Cardiac muscle cell (in vitro differentiated cells and primary cell): Measurements from ENCODE around the gene CDH4. TPM values are rescaled to one million over a fixed set of nuclear protein-coding genes. Genes with fewer than 3 reads are reported as not detected.
"Not testable (repeated sequence)": the region's sequence is repeated elsewhere in the genome, so short reads cannot be mapped to it uniquely, and the experiment has no call there.

Experiments
- DNase-seq, 2 donors: peaks; one replicate each; pipeline versions ENCODE4 v3.0.0 to v3.0.0-alpha.2; 2010 to 2017; ENCODE audit warnings: low read depth in 1 of 2, low spot score in 1 of 2
- H3K27ac ChIP-seq: fragments of 200-600 bp; sonication (generic); 2 replicates; pipeline ENCODE4 v1.5.1; 2016
- H3K27me3 ChIP-seq: fragments of 200-600 bp; sonication (generic); 2 replicates; pipeline ENCODE4 v1.6.0; 2016; ENCODE audit warnings: control low read depth
- H3K36me3 ChIP-seq: fragments of 200-600 bp; sonication (generic); 2 replicates; pipeline ENCODE4 v1.5.1; 2016; ENCODE audit warnings: control low read depth
- H3K4me1 ChIP-seq: fragments of 200-600 bp; sonication (generic); 2 replicates; pipeline ENCODE4 v1.8.1; 2017; ENCODE audit warnings: low read depth, mild to moderate bottlenecking, mixed run types
- H3K4me3 ChIP-seq: fragments of 200-600 bp; sonication (generic); 2 replicates; pipeline ENCODE4 v1.5.1; 2016; ENCODE audit warnings: mild to moderate bottlenecking
- H3K9me3 ChIP-seq: fragments of 200-600 bp; sonication (generic); 2 replicates; pipeline ENCODE4 v1.5.1; 2017; ENCODE audit warnings: low read depth, mild to moderate bottlenecking, control low read depth
- CTCF ChIP-seq: IDR thresholded peaks from 2 replicates; pipeline ENCODE4 v1.5.1; 2012; ENCODE audit warnings: low read depth, mild to moderate bottlenecking, low read length
- polyA plus RNA-seq: library from polyadenylated mRNA; unstranded; fragments of >200 nt; fragmentation: Nextera tagmentation; extraction: Ambion mirVana; gene quantifications from 2 replicates; pipeline ENCODE4 v1.2.1, GENCODE V29; 2016
- total RNA-seq: library from RNA; depleted of rRNA; stranded (reverse); fragments of >200 nt; gene quantifications from 2 replicates; pipeline ENCODE4 v1.2.3, GENCODE V29; 2016

The CDH4 gene
- total and polyA plus RNA-seq, 2 experiments from 2014 or later: 0.43 to 0.80 TPM

GRCh38 chr20:61852268-61853072 is 600.4 kb downstream of the CDH4 start:
- DNase-seq: no peak
- no peaks in the 10 kb centered on the region for H3K9me3 ChIP-seq
- no peak for TF ChIP-seq CTCF

GRCh38 chr20:61853073-61854005 is 601.3 kb downstream of the CDH4 start:
- H3K36me3 ChIP-seq: no peaks in the 10 kb centered on the region
- no peak for DNase-seq
- no peaks in the 10 kb centered on the region for H3K27me3 ChIP-seq
- H3K9me3 ChIP-seq: no peaks in the 10 kb centered on the region
- no peaks in the 10 kb centered on the region for H3K4me1 ChIP-seq
- no peak overlapping the region for H3K27ac ChIP-seq
- TF ChIP-seq CTCF: no peak
- no peak overlapping the region for H3K4me3 ChIP-seq

More at GRCh38 chr20:61852268-61853072, 600.4 kb downstream of the CDH4 start:
- Histone ChIP-seq H3K4me1 (no peaks in the 10 kb centered on the region), H3K27me3 (no peaks in the 10 kb centered on the region), H3K27ac (no peak overlapping the region), H3K4me3 (no peak overlapping the region), H3K36me3 (no peaks in the 10 kb centered on the region)

GRCh38 chr20:61854538-61854937 is 602.5 kb downstream of the CDH4 start:
- not testable (repeated sequence) for H3K27ac ChIP-seq, H3K27me3 ChIP-seq, H3K9me3 ChIP-seq, H3K4me1 ChIP-seq, DNase-seq, H3K36me3 ChIP-seq, H3K4me3 ChIP-seq

GRCh38 chr20:61855286-61855685 is 603.2 kb downstream of the CDH4 start:
- TF ChIP-seq CTCF: no peak
- no peak overlapping the region for H3K4me3 ChIP-seq
- H3K27me3 ChIP-seq: no peaks in the 10 kb centered on the region
- no peaks in the 10 kb centered on the region for H3K9me3 ChIP-seq
- no peaks in the 10 kb centered on the region for H3K36me3 ChIP-seq
- no peaks in the 10 kb centered on the region for H3K4me1 ChIP-seq
- H3K27ac ChIP-seq: no peak overlapping the region
- no peak for DNase-seq

- no peaks in the 10 kb centered on the region for H3K27me3 ChIP-seq
- no peaks in the 10 kb centered on the region for H3K9me3 ChIP-seq
- no peak for DNase-seq
- no peaks in the 10 kb centered on the region for H3K4me1 ChIP-seq
- no peak overlapping the region for H3K4me3 ChIP-seq
- no peak overlapping the region for H3K27ac ChIP-seq
- no peak for TF ChIP-seq CTCF
- H3K36me3 ChIP-seq: no peaks in the 10 kb centered on the region
Measured at GRCh38 chr20:61856626-61857413, 604.8 kb downstream of the CDH4 start.
